HepG2 (cell line): ENCODE data around the gene CDK8.

Experiments
- HNRNPUL1 ChIP-seq: fragments of 200-400 bp; formaldehyde crosslinking; IDR thresholded peaks from 2 replicates; pipeline ENCODE4 v1.6.1; 2017; ENCODE audit warnings: low read depth, mild to moderate bottlenecking, low read length, moderate library complexity
- KLF16 ChIP-seq, 2 experiments: sonication (generic) in 1 of 2; formaldehyde crosslinking in 1 of 2; IDR thresholded peaks; 2 replicates each; pipeline versions ENCODE4 v1.6.1 to v1.8.0; 2016 to 2023; ENCODE audit warnings: missing genetic modification reagents in 2 of 2, missing compliant biosample characterization in 1 of 2
- RFX5 ChIP-seq: IDR thresholded peaks from 2 replicates; pipeline ENCODE4 v1.6.1; 2011; ENCODE audit warnings: low read depth, low read length, improper control_type of control experiment
- TF ChIP-seq, protein P1 (sequence below), 2 experiments: sonication (generic) in 1 of 2; formaldehyde crosslinking in 1 of 2; IDR thresholded peaks; 2 replicates each; pipeline versions ENCODE4 v1.5.1 to v1.6.1; 2011 to 2020; ENCODE audit warnings: borderline replicate concordance in 1 of 2, low read depth in 1 of 2, low read length in 1 of 2, mild to moderate bottlenecking in 1 of 2, missing genetic modification reagents in 1 of 2, moderate library complexity in 1 of 2
- TF ChIP-seq, protein P2 (sequence below): sonication (generic); formaldehyde crosslinking; IDR thresholded peaks from 2 replicates; pipeline ENCODE4 v1.4.0; 2020; ENCODE audit warnings: missing genetic modification reagents
- TF ChIP-seq, protein P3 (sequence below): sonication (generic); formaldehyde crosslinking; IDR thresholded peaks from 2 replicates; pipeline ENCODE4 v1.9.0; 2021; ENCODE audit warnings: missing genetic modification reagents, borderline replicate concordance

DNA sequence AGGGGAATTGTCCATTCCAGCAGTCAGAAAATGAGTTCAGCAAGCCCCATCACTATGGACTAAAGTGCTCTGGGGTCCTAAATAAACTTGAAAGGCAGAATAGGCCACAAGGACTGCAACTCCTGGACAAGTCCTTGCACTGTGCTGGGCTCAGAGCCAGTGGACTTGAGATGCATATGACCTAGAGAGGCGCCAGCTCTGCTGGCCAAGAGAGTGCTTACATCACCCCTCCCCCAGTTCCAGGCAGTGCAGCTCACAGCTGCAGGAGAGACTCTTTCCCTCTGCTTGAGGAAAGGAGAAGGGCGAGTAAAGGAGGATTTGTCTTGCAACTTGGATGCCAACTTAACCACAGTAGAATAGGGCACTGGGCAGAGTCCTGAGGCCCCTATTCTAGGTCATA, 194.1 kb downstream of the CDK8 start:
- TF ChIP-seq HNRNPUL1, result no peak
- no peak for TF ChIP-seq KLF16 (CRISPR knock-in tag; IDR thresholded peaks at IDR 0.05)
- TF ChIP-seq, protein P1, sequence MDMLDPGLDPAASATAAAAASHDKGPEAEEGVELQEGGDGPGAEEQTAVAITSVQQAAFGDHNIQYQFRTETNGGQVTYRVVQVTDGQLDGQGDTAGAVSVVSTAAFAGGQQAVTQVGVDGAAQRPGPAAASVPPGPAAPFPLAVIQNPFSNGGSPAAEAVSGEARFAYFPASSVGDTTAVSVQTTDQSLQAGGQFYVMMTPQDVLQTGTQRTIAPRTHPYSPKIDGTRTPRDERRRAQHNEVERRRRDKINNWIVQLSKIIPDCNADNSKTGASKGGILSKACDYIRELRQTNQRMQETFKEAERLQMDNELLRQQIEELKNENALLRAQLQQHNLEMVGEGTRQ (IDR thresholded peaks at IDR 0.05; ENCODE audit: low read depth, low read length), result no peak
- TF ChIP-seq, protein P1 (CRISPR knock-in tag; IDR thresholded peaks at IDR 0.05; ENCODE audit: borderline replicate concordance), result no peak
- TF ChIP-seq, protein P2, sequence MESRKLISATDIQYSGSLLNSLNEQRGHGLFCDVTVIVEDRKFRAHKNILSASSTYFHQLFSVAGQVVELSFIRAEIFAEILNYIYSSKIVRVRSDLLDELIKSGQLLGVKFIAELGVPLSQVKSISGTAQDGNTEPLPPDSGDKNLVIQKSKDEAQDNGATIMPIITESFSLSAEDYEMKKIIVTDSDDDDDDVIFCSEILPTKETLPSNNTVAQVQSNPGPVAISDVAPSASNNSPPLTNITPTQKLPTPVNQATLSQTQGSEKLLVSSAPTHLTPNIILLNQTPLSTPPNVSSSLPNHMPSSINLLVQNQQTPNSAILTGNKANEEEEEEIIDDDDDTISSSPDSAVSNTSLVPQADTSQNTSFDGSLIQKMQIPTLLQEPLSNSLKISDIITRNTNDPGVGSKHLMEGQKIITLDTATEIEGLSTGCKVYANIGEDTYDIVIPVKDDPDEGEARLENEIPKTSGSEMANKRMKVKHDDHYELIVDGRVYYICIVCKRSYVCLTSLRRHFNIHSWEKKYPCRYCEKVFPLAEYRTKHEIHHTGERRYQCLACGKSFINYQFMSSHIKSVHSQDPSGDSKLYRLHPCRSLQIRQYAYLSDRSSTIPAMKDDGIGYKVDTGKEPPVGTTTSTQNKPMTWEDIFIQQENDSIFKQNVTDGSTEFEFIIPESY (CRISPR knock-in tag), result no peak
- TF ChIP-seq RFX5, result no peak
- TF ChIP-seq, protein P3, sequence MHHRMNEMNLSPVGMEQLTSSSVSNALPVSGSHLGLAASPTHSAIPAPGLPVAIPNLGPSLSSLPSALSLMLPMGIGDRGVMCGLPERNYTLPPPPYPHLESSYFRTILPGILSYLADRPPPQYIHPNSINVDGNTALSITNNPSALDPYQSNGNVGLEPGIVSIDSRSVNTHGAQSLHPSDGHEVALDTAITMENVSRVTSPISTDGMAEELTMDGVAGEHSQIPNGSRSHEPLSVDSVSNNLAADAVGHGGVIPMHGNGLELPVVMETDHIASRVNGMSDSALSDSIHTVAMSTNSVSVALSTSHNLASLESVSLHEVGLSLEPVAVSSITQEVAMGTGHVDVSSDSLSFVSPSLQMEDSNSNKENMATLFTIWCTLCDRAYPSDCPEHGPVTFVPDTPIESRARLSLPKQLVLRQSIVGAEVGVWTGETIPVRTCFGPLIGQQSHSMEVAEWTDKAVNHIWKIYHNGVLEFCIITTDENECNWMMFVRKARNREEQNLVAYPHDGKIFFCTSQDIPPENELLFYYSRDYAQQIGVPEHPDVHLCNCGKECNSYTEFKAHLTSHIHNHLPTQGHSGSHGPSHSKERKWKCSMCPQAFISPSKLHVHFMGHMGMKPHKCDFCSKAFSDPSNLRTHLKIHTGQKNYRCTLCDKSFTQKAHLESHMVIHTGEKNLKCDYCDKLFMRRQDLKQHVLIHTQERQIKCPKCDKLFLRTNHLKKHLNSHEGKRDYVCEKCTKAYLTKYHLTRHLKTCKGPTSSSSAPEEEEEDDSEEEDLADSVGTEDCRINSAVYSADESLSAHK (CRISPR knock-in tag), result no peak
